A673 (cell line): ENCODE measurements around the gene BBX.

Source experiments
- CTCF ChIP-seq: fragments of 300-800, 200-600 bp; sonication (generic); conservative IDR thresholded peaks from 2 replicates; pipeline ENCODE4 v1.5.1; 2017; ENCODE audit warnings: low read depth, mild to moderate bottlenecking, antibody characterized with exemption, low read length, moderate library complexity, mixed read lengths
- EZH2 ChIP-seq: fragments of 200-600 bp; sonication (generic); IDR thresholded peaks from 2 replicates; pipeline ENCODE4 v1.6.1; 2017; ENCODE audit warnings: borderline replicate concordance, low read depth, mild to moderate bottlenecking, mixed read lengths, antibody characterized with exemption, low read length; ENCODE audit not compliant: poor library complexity, severe bottlenecking

GRCh38 chr3:107704477-107704876 lies 181.7 kb downstream of the BBX start:
- no peak for TF ChIP-seq CTCF
- TF ChIP-seq EZH2 = no peak
